Kidney epithelial cell (primary cell): ENCODE measurements around the gene TRIM59. TPM values are rescaled to one million over a fixed set of nuclear protein-coding genes. Genes with fewer than 3 reads are reported as not detected.

Source experiments
- DNase-seq: peaks from one replicate; pipeline ENCODE4 v3.0.0-alpha.2; 2010; ENCODE audit warnings: low read depth
- H3K27me3 ChIP-seq: 2 replicates; pipeline ENCODE4 v1.6.0; 2011; ENCODE audit warnings: low read length; ENCODE audit not compliant: control insufficient read depth, insufficient read depth
- H3K36me3 ChIP-seq: 2 replicates; pipeline ENCODE4 v1.5.1; 2011; ENCODE audit warnings: low read length; ENCODE audit not compliant: control insufficient read depth, insufficient read depth
- H3K4me3 ChIP-seq: 2 replicates; pipeline ENCODE4 v1.5.1; 2011; ENCODE audit warnings: low read depth, mild to moderate bottlenecking, control low read depth, low read length
- CTCF ChIP-seq: IDR thresholded peaks from 2 replicates; pipeline ENCODE4 v1.5.1; 2011; ENCODE audit warnings: mild to moderate bottlenecking, moderate library complexity, low read length, control low read depth, inconsistent platforms; ENCODE audit not compliant: insufficient read depth, poor library complexity, severe bottlenecking
- total RNA-seq: library from RNA; depleted of rRNA; stranded (reverse); fragments of >200 nt; gene quantifications from 2 replicates; pipeline ENCODE4 v1.2.3, GENCODE V29; 2015

Gene TRIM59
- total RNA-seq, 1 donor from 2014 or later, result 13.8 TPM

GRCh38 chr3:160470181-160470580 lies 20.6 kb upstream of the TRIM59 start:
- no peaks in the 10 kb centered on the region for H3K27me3 ChIP-seq
- TF ChIP-seq CTCF, result no peak
- DNase-seq, result no peak
- H3K4me3 ChIP-seq, result no peak overlapping the region
- H3K36me3 ChIP-seq, result no peaks in the 10 kb centered on the region

- no peak overlapping the region for H3K4me3 ChIP-seq
- H3K36me3 ChIP-seq, result no peaks in the 10 kb centered on the region
- no peak for TF ChIP-seq CTCF
- H3K27me3 ChIP-seq, result no peaks in the 10 kb centered on the region
- DNase-seq, result no peak
Measured at GRCh38 chr3:160464971-160465370, 15.4 kb upstream of the TRIM59 start.

GRCh38 chr3:160464321-160464720 lies 14.7 kb upstream of the TRIM59 start:
- DNase-seq, result no peak
- Histone ChIP-seq H3K36me3 (no peaks in the 10 kb centered on the region), H3K27me3 (no peaks in the 10 kb centered on the region), H3K4me3 (no peak overlapping the region)
- no peak for TF ChIP-seq CTCF

- TF ChIP-seq CTCF, result no peak
- H3K4me3 ChIP-seq, result no peak overlapping the region
- no peaks in the 10 kb centered on the region for H3K36me3 ChIP-seq
- DNase-seq, result no peak
- H3K27me3 ChIP-seq, result no peaks in the 10 kb centered on the region
Measured at GRCh38 chr3:160460033-160460432, 10.4 kb upstream of the TRIM59 start.

GRCh38 chr3:160459450-160459970 lies 9.9 kb upstream of the TRIM59 start:
- Histone ChIP-seq H3K4me3 (no peak overlapping the region), H3K27me3 (no peaks in the 10 kb centered on the region), H3K36me3 (no peaks in the 10 kb centered on the region)
- no peak for DNase-seq
- no peak for TF ChIP-seq CTCF

- DNase-seq, result no peak
- no peak for TF ChIP-seq CTCF
- H3K4me3 ChIP-seq, result no peak overlapping the region
- no peaks in the 10 kb centered on the region for H3K36me3 ChIP-seq
- no peaks in the 10 kb centered on the region for H3K27me3 ChIP-seq
Measured at GRCh38 chr3:160458151-160458550, 8.6 kb upstream of the TRIM59 start.
